ENCODE data around the gene ARMC8. TPM values are rescaled to one million over a fixed set of nuclear protein-coding genes. Genes with fewer than 3 reads are reported as not detected.

Gene ARMC8
- total RNA-seq, 6 experiments from 2014 or later, result 15.5 to 24.6 (median 18.6) TPM

- Histone ChIP-seq H3K36me3 (no peaks in the 10 kb centered on the region), H3K27ac (no peak overlapping the region), H3K27me3 (no peaks in the 10 kb centered on the region), H3K4me3 (no peak overlapping the region), H3K4me1 (no peaks in the 10 kb centered on the region), H3K9me3 (no peaks in the 10 kb centered on the region)
- no peak for DNase-seq
- TF ChIP-seq POLR2A (IDR thresholded peaks at IDR 0.05) (no peak), CTCF (IDR thresholded peaks at IDR 0.05) (no peak)
- intact Hi-C loops (cut with DNase I), result loop anchor here (10.0 kb wide), 2 partner anchors 76 to 86 kb away; no protein-coding TSS in a partner anchor
- ATAC-seq, result no peak
- no CpG with 5 or more reads among the region's 5 CpGs for WGBS (ENCODE audit: insufficient coverage, low coverage, low lambda C conversion rate, missing lambda C conversion rate)
Measured at GRCh38 chr3:138338811-138339210, 151.7 kb downstream of the ARMC8 start.

- peaks cover 0 to 10% (median 0%) of the 10 kb centered on the region in 4 donors for H3K4me1 ChIP-seq
- 86% methylated on average over 2 of the region's 5 CpGs for WGBS (ENCODE audit: insufficient coverage, low coverage, low lambda C conversion rate, missing lambda C conversion rate)
- TF ChIP-seq POLR2A (IDR thresholded peaks at IDR 0.05) (no peak), CTCF (IDR thresholded peaks at IDR 0.05) (no peak)
- DNase-seq (no peak), ATAC-seq (no peak)
- H3K36me3 ChIP-seq, result no peaks in the 10 kb centered on the region
- H3K27me3 ChIP-seq, result no peaks in the 10 kb centered on the region
- no peak overlapping the region for H3K4me3 ChIP-seq
- intact Hi-C loops (cut with DNase I), result no loop called here
- no peak overlapping the region for H3K27ac ChIP-seq
- no peaks in the 10 kb centered on the region for H3K9me3 ChIP-seq
Measured at GRCh38 chr3:138340511-138340910, 153.4 kb downstream of the ARMC8 start.

GRCh38 chr3:138344754-138345153, 157.7 kb downstream of the ARMC8 start:
- no CpG with 5 or more reads among the region's 1 CpG for WGBS (ENCODE audit: insufficient coverage, low coverage, low lambda C conversion rate, missing lambda C conversion rate)
- Histone ChIP-seq H3K4me1 (peaks cover 0 to 17% (median 0%) of the 10 kb centered on the region in 4 donors), H3K27me3 (no peaks in the 10 kb centered on the region), H3K27ac (peak overlapping the region in 1 of 3 donors; percentile 18), H3K9me3 (no peaks in the 10 kb centered on the region), H3K4me3 (no peak overlapping the region), H3K36me3 (no peaks in the 10 kb centered on the region)
- peak; percentile 80 to 91 (median 86) for ATAC-seq
- intact Hi-C loops (cut with DNase I), result no loop called here
- DNase-seq, result peak; percentile 84 to 96 (median 91)
- TF ChIP-seq CTCF (IDR thresholded peaks at IDR 0.05) (no peak), POLR2A (IDR thresholded peaks at IDR 0.05) (no peak)

Other genes with a start within 250 kb of the ARMC8 start
- not detected for gene CLDN18, start 177.1 kb upstream of the ARMC8 start, total RNA-seq
- 1 to 10 TPM in 5 of 6 experiments, under 1 TPM in 1; 0.92 to 2.2 (median 1.2) TPM for gene DZIP1L, start 71.7 kb upstream of the ARMC8 start, total RNA-seq
- gene A4GNT, start 54.9 kb upstream of the ARMC8 start, total RNA-seq, result not detected
- 1 to 10 TPM; 3.2 to 6.1 (median 4.6) TPM for gene DBR1, start 12.4 kb upstream of the ARMC8 start, total RNA-seq
- gene NME9, start 142.6 kb downstream of the ARMC8 start, total RNA-seq, result not detected
- 1 to 10 TPM; 2.5 to 7.9 (median 6.9) TPM for gene MRAS, start 161.3 kb downstream of the ARMC8 start, total RNA-seq
- under 1 TPM in 5 of 6 experiments, not detected in 1; 0.05 to 0.92 (median 0.29) TPM for gene ESYT3, start 247.3 kb downstream of the ARMC8 start, total RNA-seq